CD14-positive monocyte (primary cell): ENCODE results near the gene LRRN4CL. TPM values are rescaled to one million over a fixed set of nuclear protein-coding genes. Genes with fewer than 3 reads are reported as not detected.
A peak's percentile ranks its signal among the peaks of the same experiment; 100 is the strongest.

ENCODE experiments used
- DNase-seq, 3 donors: peaks; one replicate each; pipeline ENCODE4 v3.0.0-alpha.2; 2011 to 2022
- H2AFZ ChIP-seq: 2 replicates; pipeline ENCODE4 v1.6.0; 2012; ENCODE audit warnings: mild to moderate bottlenecking, low read depth, low read length, inconsistent platforms; ENCODE audit not compliant: insufficient read depth, poor library complexity, severe bottlenecking
- H3K27ac ChIP-seq, 2 donors: 1 replicate in 1 of 2; 2 replicates in 1 of 2; pipeline ENCODE4 v1.5.1; 2012 to 2013; ENCODE audit warnings: low read length in 2 of 2, control low read depth in 1 of 2, inconsistent platforms in 1 of 2, low read depth in 1 of 2, mild to moderate bottlenecking in 1 of 2
- H3K27me3 ChIP-seq, 2 donors: one replicate each; pipeline versions ENCODE4 v1.6.0 to v1.6.1; 2011 to 2013; ENCODE audit warnings: low read length in 2 of 2; ENCODE audit not compliant: control insufficient read depth in 2 of 2, insufficient read depth in 2 of 2
- H3K36me3 ChIP-seq, 2 donors: replicated peaks in 1 of 2; 1 replicate in 1 of 2; 2 replicates in 1 of 2; pipeline versions ENCODE4 v1.5.1 to v1.6.1; 2012 to 2013; ENCODE audit warnings: low read length in 2 of 2, control low read depth in 1 of 2, inconsistent platforms in 1 of 2, mild to moderate bottlenecking in 1 of 2; ENCODE audit not compliant: insufficient read depth in 2 of 2, control insufficient read depth in 1 of 2
- H3K4me1 ChIP-seq, 2 donors: 1 replicate in 1 of 2; 2 replicates in 1 of 2; pipeline versions ENCODE4 v1.5.1 to v1.6.1; 2012 to 2013; ENCODE audit warnings: low read length in 2 of 2, control low read depth in 1 of 2, inconsistent platforms in 1 of 2, mild to moderate bottlenecking in 1 of 2, moderate library complexity in 1 of 2; ENCODE audit not compliant: insufficient read depth in 2 of 2, control insufficient read depth in 1 of 2
- H3K4me2 ChIP-seq: replicated peaks from 2 replicates; pipeline ENCODE3; 2012; ENCODE audit warnings: low read length, moderate library complexity, mild to moderate bottlenecking; ENCODE audit not compliant: poor library complexity, severe bottlenecking; ENCODE audit errors: extremely low read depth
- H3K4me3 ChIP-seq, 3 experiments: fragments of 200-600 bp in 1 of 3; sonication (generic) in 1 of 3; replicated peaks in 1 of 3; 1 replicate in 2 of 3; 2 replicates in 1 of 3; pipeline ENCODE4 v1.5.1; 2011 to 2013; ENCODE audit warnings: low read length in 3 of 3, mild to moderate bottlenecking in 3 of 3, control low read depth in 2 of 3, low read depth in 2 of 3, inconsistent platforms in 1 of 3, moderate library complexity in 1 of 3
- H3K79me2 ChIP-seq: 2 replicates; pipeline ENCODE4 v1.6.0; 2012; ENCODE audit warnings: mild to moderate bottlenecking, control low read depth, inconsistent platforms, low read length, moderate library complexity; ENCODE audit not compliant: insufficient read depth
- H3K9ac ChIP-seq: 2 replicates; pipeline ENCODE4 v1.6.0; 2017; ENCODE audit warnings: low read length, mild to moderate bottlenecking; ENCODE audit not compliant: insufficient read depth, poor library complexity, severe bottlenecking
- H3K9me3 ChIP-seq, 2 donors: replicated peaks in 1 of 2; 1 replicate in 1 of 2; 2 replicates in 1 of 2; pipeline versions ENCODE4 v1.5.1 to v1.6.1; 2012 to 2013; ENCODE audit warnings: low read length in 2 of 2, control low read depth in 1 of 2; ENCODE audit not compliant: control insufficient read depth in 1 of 2, insufficient read depth in 1 of 2
- H4K20me1 ChIP-seq: 2 replicates; pipeline ENCODE4 v1.6.0; 2012; ENCODE audit warnings: mild to moderate bottlenecking, low read length, control low read depth, moderate library complexity; ENCODE audit not compliant: insufficient read depth
- H3K27ac Mint-ChIP-seq, 7 donors: one replicate each; pipeline ENCODE4 v1.8.0; 2020; ENCODE audit warnings: mild to moderate bottlenecking in 7 of 7, mixed read lengths in 7 of 7, moderate library complexity in 6 of 7, inconsistent platforms in 2 of 7
- H3K27me3 Mint-ChIP-seq, 3 donors: one replicate each; pipeline ENCODE4 v1.8.0; 2021 to 2022; ENCODE audit warnings: low read depth in 3 of 3, mild to moderate bottlenecking in 3 of 3, mixed read lengths in 3 of 3, moderate library complexity in 3 of 3, inconsistent platforms in 1 of 3
- H3K36me3 Mint-ChIP-seq, 2 donors: one replicate each; pipeline ENCODE4 v1.8.0; 2020; ENCODE audit warnings: mixed read lengths in 2 of 2, inconsistent platforms in 1 of 2, mild to moderate bottlenecking in 1 of 2
- H3K4me1 Mint-ChIP-seq: one replicate; pipeline ENCODE4 v1.8.0; 2020; ENCODE audit warnings: mild to moderate bottlenecking, mixed read lengths
- H3K4me3 Mint-ChIP-seq, 2 donors: one replicate each; pipeline ENCODE4 v1.8.0; 2020; ENCODE audit warnings: mild to moderate bottlenecking in 2 of 2, mixed read lengths in 2 of 2, moderate library complexity in 1 of 2
- H3K9me3 Mint-ChIP-seq, 7 donors: one replicate each; pipeline ENCODE4 v1.8.0; 2020 to 2022; ENCODE audit warnings: mixed read lengths in 7 of 7, mild to moderate bottlenecking in 6 of 7, moderate library complexity in 6 of 7, inconsistent platforms in 2 of 7
- CTCF ChIP-seq: fragments of 200-600 bp; IDR thresholded peaks from one replicate; pipeline ENCODE4 v1.8.0; 2022; ENCODE audit warnings: antibody characterized with exemption, mild to moderate bottlenecking
- WGBS: methylation state at CpG from one replicate; pipeline ENCODE4 v1.1.5; 2013; ENCODE audit warnings: missing lambda C conversion rate; ENCODE audit not compliant: insufficient coverage; 5-methylcytosine and 5-hydroxymethylcytosine counted together
- intact Hi-C, 2 donors: fragments of 100-400 bp; cut with micrococcal nuclease; formaldehyde crosslinking; loops; one replicate each; pipeline versions ENCODE4 v1.15.0 to v1.15.1; 2023
- polyA plus RNA-seq, 3 donors: library from polyadenylated mRNA; depleted of rRNA in 1 of 3; unstranded in 2 of 3; stranded (reverse) in 1 of 3; fragments of 300-500 nt in 2 of 3; fragments of >200 nt in 1 of 3; fragmentation: Illumina TruSeq in 2 of 3; gene quantifications; 1 replicate in 2 of 3; 2 replicates in 1 of 3; pipeline ENCODE4 v1.2.3, GENCODE V29; 2012 to 2021
- small RNA-seq: library from RNA; depleted of rRNA; stranded (forward); fragments of <200 nt; gene quantifications from one replicate; pipeline ENCODE3, GENCODE V24; 2012; ENCODE audit warnings: low read depth; ENCODE audit not compliant: insufficient read length

The LRRN4CL gene
- polyA plus RNA-seq, 3 donors = not detected

- H3K36me3 Mint-ChIP-seq = peaks cover 20 to 41% of the 10 kb centered on the region in 2 donors
- peak overlapping the region; percentile 87 to 94 for H3K4me3 Mint-ChIP-seq
- Histone ChIP-seq H3K9ac (peak overlapping the region; percentile 96), H3K79me2 (peaks cover 72% of the 10 kb centered on the region), H2AFZ (peak overlapping the region; percentile 84), H4K20me1 (peaks cover 4% of the 10 kb centered on the region), H3K4me2 (peak overlapping the region; percentile 98), H3K27ac (peak overlapping the region; percentile 74 to 90), H3K27me3 (no peaks in the 10 kb centered on the region), H3K4me3 (peak overlapping the region; percentile 91 to 99 (median 91)), H3K36me3 (peaks cover 25 to 45% of the 10 kb centered on the region in 2 donors), H3K4me1 (peaks cover 16 to 24% of the 10 kb centered on the region in 2 donors), H3K9me3 (no peaks in the 10 kb centered on the region)
- H3K9me3 Mint-ChIP-seq = no peaks in the 10 kb centered on the region
- intact Hi-C loops = loop anchor here in 1 of 2 donors (5.0 kb wide), 1 partner anchor 43 kb away; the partner anchor contains the start of gene MTA2
- no peak for DNase-seq
- H3K4me1 Mint-ChIP-seq = peaks cover 21% of the 10 kb centered on the region
- TF ChIP-seq CTCF = no peak
- H3K27me3 Mint-ChIP-seq = peaks cover 0 to 4% (median 0%) of the 10 kb centered on the region in 3 donors
- 40% methylated on average over 4 of the region's 11 CpGs for WGBS
- peak overlapping the region; percentile 85 to 98 (median 91) for H3K27ac Mint-ChIP-seq
Observed at GRCh38 chr11:62645671-62645945, 43.7 kb downstream of the LRRN4CL start.

GRCh38 chr11:62644220-62644619, 45.1 kb downstream of the LRRN4CL start:
- H3K36me3 ChIP-seq = peaks cover 20 to 44% of the 10 kb centered on the region in 2 donors
- no peak overlapping the region for H3K4me2 ChIP-seq
- intact Hi-C loops = no loop called here
- H3K27ac ChIP-seq = peak overlapping the region in 1 of 2 donors; percentile 20
- Mint-ChIP-seq H3K27ac (peak overlapping the region in 1 of 7 donors; percentile 3), H3K4me1 (peaks cover 25% of the 10 kb centered on the region), H3K27me3 (peaks cover 0 to 4% (median 0%) of the 10 kb centered on the region in 3 donors), H3K36me3 (peaks cover 20 to 42% of the 10 kb centered on the region in 2 donors), H3K9me3 (no peaks in the 10 kb centered on the region), H3K4me3 (no peak overlapping the region)
- no peak overlapping the region for H2AFZ ChIP-seq
- H3K4me1 ChIP-seq = peaks cover 16 to 24% of the 10 kb centered on the region in 2 donors
- peaks cover 75% of the 10 kb centered on the region for H3K79me2 ChIP-seq
- H4K20me1 ChIP-seq = peaks cover 4% of the 10 kb centered on the region
- TF ChIP-seq CTCF = no peak
- H3K27me3 ChIP-seq = no peaks in the 10 kb centered on the region
- 96% methylated on average over 3 of the region's 8 CpGs for WGBS
- H3K9me3 ChIP-seq = no peaks in the 10 kb centered on the region
- no peak overlapping the region for H3K9ac ChIP-seq
- no peak for DNase-seq
- H3K4me3 ChIP-seq = no peak overlapping the region

Small RNA genes lying within 50 kb of the gene (small RNA-seq; reads per million reads assigned to genes)
- not detected for gene SNORA57

Other genes starting within 250 kb of the LRRN4CL start
- 100 to 1,000 TPM in 2 of 3 donors, 10 to 100 TPM in 1; 80.0 to 201 (median 103) TPM for gene AHNAK, start 142.7 kb downstream of the LRRN4CL start, polyA plus RNA-seq
- 100 to 1,000 TPM; 490 to 603 (median 491) TPM for gene EEF1G, start 115.6 kb downstream of the LRRN4CL start, polyA plus RNA-seq
- 10 to 100 TPM in 1 of 3 donors, 1 to 10 TPM in 2; 1.8 to 16.3 (median 2.1) TPM for gene TUT1, start 98.0 kb downstream of the LRRN4CL start, polyA plus RNA-seq
- gene MTA2, start 87.7 kb downstream of the LRRN4CL start, polyA plus RNA-seq = 10 to 100 TPM; 14.0 to 38.6 (median 17.6) TPM
- gene EML3, start 76.8 kb downstream of the LRRN4CL start, polyA plus RNA-seq = 100 to 1,000 TPM in 1 of 3 donors, 10 to 100 TPM in 1, 1 to 10 TPM in 1; 7.2 to 131 (median 10.6) TPM
- 1 to 10 TPM in 1 of 3 donors, under 1 TPM in 2; 0.51 to 1.4 (median 0.75) TPM for gene ROM1, start 76.3 kb downstream of the LRRN4CL start, polyA plus RNA-seq
- 10 to 100 TPM; 18.5 to 44.9 (median 19.0) TPM for gene B3GAT3, start 67.5 kb downstream of the LRRN4CL start, polyA plus RNA-seq
- gene GANAB, start 42.9 kb downstream of the LRRN4CL start, polyA plus RNA-seq = 100 to 1,000 TPM in 2 of 3 donors, 10 to 100 TPM in 1; 99.7 to 116 (median 109) TPM
- 10 to 100 TPM in 1 of 3 donors, 1 to 10 TPM in 2; 4.2 to 16.0 (median 9.9) TPM for gene INTS5, start 36.2 kb downstream of the LRRN4CL start, polyA plus RNA-seq
- gene C11orf98, start 24.3 kb downstream of the LRRN4CL start, polyA plus RNA-seq = 10 to 100 TPM; 25.9 to 78.2 (median 74.6) TPM
- gene CSKMT, start 24.2 kb downstream of the LRRN4CL start, polyA plus RNA-seq = 1 to 10 TPM in 2 of 3 donors, under 1 TPM in 1; 0.73 to 4.9 (median 1.4) TPM
- gene UQCC3, start 17.9 kb downstream of the LRRN4CL start, polyA plus RNA-seq = 1 to 10 TPM; 3.3 to 7.9 (median 7.2) TPM
- 1 to 10 TPM; 1.9 to 9.1 (median 2.9) TPM for gene LBHD1, start 17.3 kb downstream of the LRRN4CL start, polyA plus RNA-seq
- gene UBXN1, start 10.5 kb downstream of the LRRN4CL start, polyA plus RNA-seq = 100 to 1,000 TPM in 2 of 3 donors, 10 to 100 TPM in 1; 93.9 to 147 (median 106) TPM
- gene BSCL2, start 17.9 kb upstream of the LRRN4CL start, polyA plus RNA-seq = 10 to 100 TPM; 43.5 to 65.7 (median 63.3) TPM
- under 1 TPM in 1 of 3 donors, not detected in 2; 0.23 TPM for gene GNG3, start 18.1 kb upstream of the LRRN4CL start, polyA plus RNA-seq
- 10 to 100 TPM in 1 of 3 donors, under 1 TPM in 2; 0.33 to 13.8 (median 0.88) TPM for gene HNRNPUL2, start 37.9 kb upstream of the LRRN4CL start, polyA plus RNA-seq
- gene TTC9C, start 39.0 kb upstream of the LRRN4CL start, polyA plus RNA-seq = 10 to 100 TPM; 17.9 to 21.6 (median 20.4) TPM
- gene ZBTB3, start 64.6 kb upstream of the LRRN4CL start, polyA plus RNA-seq = 1 to 10 TPM; 1.7 to 4.5 (median 2.0) TPM
- gene POLR2G, start 72.0 kb upstream of the LRRN4CL start, polyA plus RNA-seq = 100 to 1,000 TPM; 162 to 243 (median 231) TPM
- gene TAF6L, start 81.9 kb upstream of the LRRN4CL start, polyA plus RNA-seq = 10 to 100 TPM in 1 of 3 donors, 1 to 10 TPM in 2; 5.1 to 35.5 (median 5.3) TPM
- 100 to 1,000 TPM in 2 of 3 donors, 10 to 100 TPM in 1; 95.8 to 236 (median 220) TPM for gene TMEM179B, start 97.9 kb upstream of the LRRN4CL start, polyA plus RNA-seq
- gene TMEM223, start 102.5 kb upstream of the LRRN4CL start, polyA plus RNA-seq = 10 to 100 TPM in 2 of 3 donors, 1 to 10 TPM in 1; 5.7 to 20.4 (median 19.6) TPM
- gene NXF1, start 115.9 kb upstream of the LRRN4CL start, polyA plus RNA-seq = 100 to 1,000 TPM in 1 of 3 donors, 10 to 100 TPM in 2; 50.1 to 748 (median 70.6) TPM
- 10 to 100 TPM; 36.4 to 39.6 (median 38.5) TPM for gene STX5, start 142.5 kb upstream of the LRRN4CL start, polyA plus RNA-seq
- gene TEX54, start 143.3 kb upstream of the LRRN4CL start, polyA plus RNA-seq = under 1 TPM in 1 of 3 donors, not detected in 2; 0.74 TPM
- 10 to 100 TPM; 14.2 to 52.5 (median 18.4) TPM for gene WDR74, start 150.1 kb upstream of the LRRN4CL start, polyA plus RNA-seq
- gene SLC3A2, start 191.4 kb upstream of the LRRN4CL start, polyA plus RNA-seq = 100 to 1,000 TPM; 156 to 231 (median 189) TPM
- gene CHRM1, start 231.8 kb upstream of the LRRN4CL start, polyA plus RNA-seq = not detected